NCI-H1930 (cell line): ENCODE measurements around the gene DNMBP.
"Not testable (repeated sequence)": the region's sequence is repeated elsewhere in the genome, so short reads cannot be mapped to it uniquely, and the experiment has no call there.

Source experiments
- DNase-seq, 2 experiments: peaks; one replicate each; lab custom pipeline; 2025; lab: John Stamatoyannopoulos, UW

The DNMBP gene

DNA sequence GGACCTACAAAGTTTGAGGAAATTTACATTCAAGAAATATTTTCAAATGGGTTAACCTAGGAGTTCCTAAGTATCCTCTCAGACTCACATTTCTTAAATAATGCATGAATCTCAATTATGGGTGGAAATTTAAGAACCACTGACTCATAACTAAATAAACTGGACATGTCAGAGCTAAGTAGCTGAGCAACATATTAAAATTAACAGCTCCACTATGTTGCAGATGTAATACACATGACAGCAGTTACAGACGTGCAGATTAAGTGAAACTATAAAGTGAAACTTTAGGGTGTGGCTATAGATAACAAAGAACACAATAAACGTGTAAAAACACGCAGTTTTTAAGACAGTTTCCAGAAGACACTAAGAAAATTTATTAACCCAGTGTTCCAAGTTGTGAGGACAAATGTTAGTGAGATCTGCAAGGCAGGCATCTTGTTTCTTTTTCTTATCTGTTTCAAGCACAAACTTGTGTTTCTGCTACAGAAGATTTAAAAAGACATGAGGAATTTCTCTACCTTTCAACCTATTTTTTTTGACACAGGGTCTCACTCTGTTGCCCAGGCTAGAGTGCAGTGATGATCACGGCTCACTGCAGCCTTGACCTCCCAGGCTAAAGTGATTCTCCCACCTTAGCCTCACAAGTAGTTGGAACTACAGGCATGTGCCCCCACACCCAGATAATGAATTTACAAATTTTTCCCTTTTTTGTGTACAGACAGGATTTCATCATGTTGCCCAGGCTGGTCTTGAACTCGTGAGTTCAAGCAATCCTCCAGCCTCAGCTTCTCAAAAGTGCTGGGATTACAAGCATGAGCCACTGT is 25.3 kb downstream of the DNMBP start:
- no peak for DNase-seq

- DNase-seq: no peak
Observed at GRCh38 chr10:99983280-99983988, 26.3 kb downstream of the DNMBP start.

- no peak for DNase-seq
Observed at GRCh38 chr10:99982728-99983127, 27.0 kb downstream of the DNMBP start.

GRCh38 chr10:99981581-99982199 is 28.1 kb downstream of the DNMBP start:
- no peak for DNase-seq

DNA sequence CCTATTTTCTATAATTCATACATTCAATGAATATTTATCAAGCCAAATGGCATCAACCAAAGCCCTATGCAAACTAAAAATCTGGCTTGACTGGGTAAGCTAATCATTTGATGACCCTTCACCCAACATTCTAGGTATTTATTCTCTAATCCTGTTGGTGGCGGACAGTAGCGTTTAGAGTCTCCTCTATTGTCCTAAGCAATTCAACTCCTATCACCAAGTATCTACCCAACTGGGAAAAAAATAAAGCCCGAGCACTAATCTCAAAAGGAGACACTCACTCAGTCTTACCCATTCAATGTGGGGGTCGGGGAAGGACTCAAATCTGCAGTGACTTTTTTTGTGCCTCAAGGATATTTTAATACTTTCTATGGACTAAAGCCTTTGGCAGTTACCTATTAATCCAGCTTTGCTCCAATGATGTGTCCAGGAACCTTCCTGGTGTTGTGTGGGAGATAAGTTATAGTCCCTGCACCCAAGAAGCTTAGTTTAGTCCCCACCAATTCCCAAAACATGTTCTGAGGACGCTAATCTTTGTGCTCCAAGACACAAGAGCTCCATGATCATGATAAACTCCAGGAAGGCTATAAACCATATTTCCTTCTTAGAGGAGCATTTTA is 30.6 kb downstream of the DNMBP start:
- DNase-seq: no peak

DNA sequence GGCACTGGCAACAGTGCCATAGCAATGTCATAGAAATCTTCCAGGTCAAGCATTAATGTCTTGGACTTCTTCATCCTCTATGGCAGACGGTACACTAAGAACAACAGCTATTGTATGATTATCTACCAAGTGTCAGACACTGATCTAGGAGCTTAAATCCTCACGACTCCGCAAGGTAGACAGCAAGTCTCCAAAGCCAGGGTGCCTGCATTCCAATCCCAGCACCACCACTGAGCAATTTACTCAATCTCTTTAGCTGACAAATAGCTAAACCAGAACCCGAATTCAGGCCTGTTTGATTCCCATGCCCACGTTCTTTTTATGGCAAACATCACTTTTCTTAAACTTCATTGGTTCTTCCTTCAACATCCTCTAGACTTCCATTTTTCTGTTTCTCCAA is 31.8 kb downstream of the DNMBP start:
- DNase-seq: no peak

- DNase-seq: no peak
Observed at GRCh38 chr10:99976886-99977665, 32.7 kb downstream of the DNMBP start.

DNA sequence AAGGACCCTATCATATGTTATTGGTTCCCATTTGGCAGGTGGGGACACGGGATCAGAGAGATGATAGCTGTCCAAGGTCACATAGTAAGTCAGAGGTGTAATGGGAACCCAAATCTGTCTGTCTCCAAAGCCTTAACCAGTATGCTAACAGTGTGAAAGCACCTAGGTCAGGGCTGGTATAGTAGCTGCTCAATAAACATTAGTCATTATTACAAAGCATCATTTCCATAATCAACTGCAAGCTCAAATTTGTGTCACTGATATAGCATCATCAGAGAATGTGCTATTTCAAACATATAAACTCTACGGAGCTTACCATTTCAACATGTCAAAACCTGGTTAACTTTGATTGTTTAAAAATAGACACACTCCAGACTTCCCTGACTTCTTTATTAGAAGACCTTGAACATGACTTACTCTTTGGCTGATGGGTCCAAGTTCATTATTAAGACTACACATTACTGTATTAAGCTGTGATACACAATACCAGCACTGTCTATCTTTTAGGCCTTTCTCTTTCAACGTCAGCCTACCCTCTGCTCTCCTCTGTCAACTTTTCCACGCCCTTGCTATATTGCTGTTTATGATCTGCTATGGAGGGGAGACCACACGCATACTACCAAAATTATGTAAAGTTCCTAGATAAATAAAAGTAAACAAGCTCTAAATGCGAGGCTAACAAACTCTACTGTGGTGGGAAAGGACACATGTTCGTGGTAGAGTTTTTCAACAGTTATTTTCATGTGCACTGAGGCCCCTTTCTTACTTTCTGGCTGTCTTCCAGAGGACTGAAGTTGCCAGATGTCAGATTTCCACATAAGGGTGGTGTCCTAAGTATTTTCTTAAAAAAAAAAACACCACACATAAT is 33.6 kb downstream of the DNMBP start:
- DNase-seq: no peak

DNA sequence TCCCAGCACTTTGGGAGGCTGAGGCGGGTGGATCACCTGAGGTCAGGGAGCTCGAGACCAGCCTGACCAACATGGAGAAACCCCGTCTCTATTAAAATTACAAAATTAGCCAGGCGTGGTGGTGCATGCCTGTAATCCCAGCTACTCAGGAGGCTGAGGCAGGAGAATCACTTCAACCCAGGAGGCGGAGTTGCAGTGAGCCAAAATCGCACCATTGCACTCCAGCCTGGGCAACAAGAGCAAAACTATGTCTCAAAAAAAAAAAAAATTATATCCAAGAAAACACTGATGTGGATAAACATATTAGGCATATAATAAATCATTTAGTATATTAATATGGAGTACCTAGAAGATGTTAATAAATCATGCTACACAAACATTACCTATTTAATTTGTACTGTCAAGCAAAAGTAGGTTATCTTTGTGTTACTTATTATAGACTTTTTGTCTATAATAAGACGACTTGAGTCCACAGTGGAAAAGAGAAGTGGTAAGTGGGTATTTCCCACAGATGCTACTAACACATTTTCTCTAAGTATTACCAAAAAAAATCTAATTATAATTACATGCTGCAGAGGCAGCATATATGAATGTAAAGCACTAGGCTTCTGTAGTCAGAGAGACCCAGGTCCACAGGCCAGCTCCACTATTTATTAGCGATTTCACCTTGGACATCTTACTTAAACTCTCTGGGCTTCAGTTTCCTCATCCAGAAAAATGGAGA is 34.5 kb downstream of the DNMBP start:
- DNase-seq: no peak

- no peak for DNase-seq
Observed at GRCh38 chr10:99973190-99973589, 36.6 kb downstream of the DNMBP start.

- no peak for DNase-seq
Observed at GRCh38 chr10:99967961-99968360, 41.8 kb downstream of the DNMBP start.

DNA sequence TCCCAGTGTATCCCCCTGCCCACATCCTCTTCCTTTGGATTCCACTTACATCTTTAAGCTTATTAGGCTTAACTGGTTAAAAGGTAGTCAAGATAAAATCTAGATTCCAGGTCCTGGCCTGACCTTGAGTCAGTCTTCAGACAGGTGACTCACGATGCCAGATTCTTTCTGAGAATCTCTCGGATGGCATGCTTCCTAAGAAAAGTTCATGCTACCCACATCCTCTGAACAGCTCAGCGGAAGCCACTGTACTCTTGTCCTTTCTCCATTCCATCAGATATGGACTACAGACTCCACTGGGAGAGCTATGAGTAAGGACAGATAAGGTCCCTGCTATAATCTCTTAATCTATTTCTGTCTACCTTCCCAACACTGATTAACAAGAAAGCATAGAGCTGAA is 43.4 kb downstream of the DNMBP start:
- DNase-seq: no peak

DNA sequence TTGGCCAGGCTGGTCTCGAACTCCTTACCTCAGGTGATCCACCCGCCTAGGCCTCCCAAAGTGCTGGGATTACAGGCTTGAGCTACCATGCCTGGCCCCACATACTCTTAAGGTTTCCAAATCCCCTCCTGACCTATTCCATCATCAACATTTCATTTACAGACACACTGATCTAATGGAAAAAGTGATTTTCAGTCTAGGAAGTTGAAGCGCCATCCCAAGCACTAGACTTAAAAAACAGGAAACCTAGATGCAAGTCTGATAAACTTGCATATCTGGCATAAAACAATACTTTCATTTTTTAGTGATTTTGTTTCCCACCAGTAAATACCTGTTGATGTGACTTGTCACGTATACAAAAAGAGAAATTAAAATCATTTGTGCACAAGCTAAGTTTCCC is 44.0 kb downstream of the DNMBP start:
- no peak for DNase-seq

- DNase-seq: no peak
Observed at GRCh38 chr10:99964791-99965190, 45.0 kb downstream of the DNMBP start.

DNA sequence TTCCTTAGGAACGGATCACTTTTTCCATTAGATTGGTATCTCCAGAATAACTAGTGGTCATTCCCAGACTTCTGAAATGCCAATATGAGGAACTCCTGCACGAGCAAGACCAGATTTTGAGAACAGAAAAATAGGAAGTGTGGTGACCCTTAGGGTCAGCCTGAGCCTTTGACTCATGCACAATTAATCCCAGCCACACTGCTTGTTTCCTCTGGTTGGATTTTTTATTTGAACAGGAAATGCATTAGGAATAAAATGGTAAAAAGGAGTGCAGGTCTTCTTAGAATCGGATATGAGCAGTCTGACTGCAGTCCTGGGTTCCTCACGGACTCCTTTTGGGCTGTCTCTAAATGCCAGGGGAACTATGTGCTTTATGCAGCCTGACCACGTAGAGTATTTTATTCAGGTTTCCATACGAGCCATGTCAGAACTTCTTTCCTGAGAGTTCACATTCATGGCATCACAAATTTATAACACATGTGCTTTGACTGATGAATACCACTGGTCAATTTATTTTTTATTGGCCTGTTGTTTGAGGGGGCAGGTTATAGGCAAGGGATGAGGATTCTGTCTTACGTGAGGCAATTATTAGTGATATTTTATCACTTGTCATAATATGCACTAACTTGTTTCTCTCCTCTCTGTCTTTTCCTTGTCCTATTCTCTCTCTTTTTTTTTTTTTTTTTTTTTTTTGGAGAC is 46.1 kb downstream of the DNMBP start:
- DNase-seq: not testable (repeated sequence)

GRCh38 chr10:99958806-99959205 is 50.9 kb downstream of the DNMBP start:
- no peak for DNase-seq

GRCh38 chr10:99958302-99958701 is 51.4 kb downstream of the DNMBP start:
- DNase-seq: no peak

GRCh38 chr10:99953510-99953909 is 56.2 kb downstream of the DNMBP start:
- not testable (repeated sequence) for DNase-seq

DNA sequence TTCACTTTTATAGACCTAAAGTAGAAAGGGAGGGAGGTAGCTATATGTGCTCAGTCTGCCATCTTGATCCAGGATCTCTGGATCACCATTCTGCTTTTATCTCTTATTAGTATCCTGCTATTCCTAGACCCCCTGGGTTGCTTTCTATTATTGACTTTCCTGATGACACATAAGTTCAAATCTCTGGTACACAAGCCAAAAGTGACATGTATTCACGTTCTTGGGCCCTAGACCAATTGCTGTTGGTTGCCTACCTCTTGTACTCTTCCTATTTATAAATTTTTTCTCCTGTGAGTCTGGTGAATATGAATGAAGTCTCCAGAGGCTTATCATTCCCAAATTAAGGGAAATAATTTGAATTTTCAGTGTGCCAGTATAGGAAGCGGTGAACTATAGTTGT is 56.9 kb downstream of the DNMBP start:
- no peak for DNase-seq
